H9 (cell line): Measurements from ENCODE around the gene SPEG. TPM values are rescaled to one million over a fixed set of nuclear protein-coding genes. Genes with fewer than 3 reads are reported as not detected.
A peak's percentile ranks its signal among the peaks of the same experiment; 100 is the strongest.

Experiments
- DNase-seq: peaks from one replicate; pipeline ENCODE4 v3.0.0-alpha.2; 2017
- H2AFZ ChIP-seq: one replicate; pipeline ENCODE4 v1.6.1; 2013; ENCODE audit warnings: mild to moderate bottlenecking, low read length, control low read depth, moderate library complexity
- H2AK5ac ChIP-seq: 2 replicates; pipeline ENCODE4 v1.6.1; 2013; ENCODE audit warnings: low read length, control low read depth, mixed read lengths; ENCODE audit not compliant: insufficient read length
- H2BK120ac ChIP-seq: one replicate; pipeline ENCODE4 v1.6.1; 2013; ENCODE audit warnings: low read depth, mild to moderate bottlenecking, low read length, control low read depth, inconsistent platforms; ENCODE audit not compliant: poor library complexity, severe bottlenecking
- H2BK12ac ChIP-seq: 2 replicates; pipeline ENCODE4 v1.6.1; 2013; ENCODE audit warnings: low read length, control low read depth, mixed read lengths, low read depth; ENCODE audit not compliant: insufficient read length
- H2BK15ac ChIP-seq: 2 replicates; pipeline ENCODE4 v1.6.1; 2013; ENCODE audit warnings: low read depth, low read length, control low read depth
- H2BK20ac ChIP-seq: one replicate; pipeline ENCODE4 v1.6.1; 2013; ENCODE audit warnings: low read depth, mild to moderate bottlenecking, low read length, control low read depth, inconsistent platforms; ENCODE audit not compliant: poor library complexity, severe bottlenecking
- H2BK5ac ChIP-seq: 2 replicates; pipeline ENCODE4 v1.6.1; 2013; ENCODE audit warnings: low read length, control low read depth, mixed read lengths; ENCODE audit not compliant: insufficient read length
- H3K14ac ChIP-seq: 2 replicates; pipeline ENCODE4 v1.6.1; 2013; ENCODE audit warnings: low read length, control low read depth; ENCODE audit not compliant: insufficient read depth
- H3K18ac ChIP-seq: 2 replicates; pipeline ENCODE4 v1.6.1; 2013; ENCODE audit warnings: low read depth, mild to moderate bottlenecking, mixed read lengths, low read length, control low read depth; ENCODE audit not compliant: insufficient read length
- H3K23ac ChIP-seq: 2 replicates; pipeline ENCODE4 v1.6.1; 2013; ENCODE audit warnings: low read length, control low read depth, mixed read lengths, low read depth; ENCODE audit not compliant: insufficient read length
- H3K23me2 ChIP-seq: 2 replicates; pipeline ENCODE4 v1.6.1; 2013; ENCODE audit warnings: low read depth, mild to moderate bottlenecking, mixed read lengths, low read length, control low read depth; ENCODE audit not compliant: insufficient read length, poor library complexity, severe bottlenecking
- H3K27ac ChIP-seq: 2 replicates; pipeline ENCODE4 v1.5.1; 2013; ENCODE audit warnings: low read length, control low read depth, mixed read lengths, low read depth; ENCODE audit not compliant: insufficient read length
- H3K27me3 ChIP-seq: 2 replicates; pipeline ENCODE4 v1.6.1; 2013; ENCODE audit warnings: low read length, control low read depth, inconsistent platforms; ENCODE audit not compliant: insufficient read depth
- H3K4ac ChIP-seq: 2 replicates; pipeline ENCODE4 v1.6.1; 2013; ENCODE audit warnings: low read depth, mild to moderate bottlenecking, control low read depth, inconsistent platforms, low read length, moderate library complexity
- H3K4me1 ChIP-seq: 2 replicates; pipeline ENCODE4 v1.6.1; 2013; ENCODE audit warnings: low read length, control low read depth, inconsistent platforms; ENCODE audit not compliant: insufficient read depth
- H3K4me2 ChIP-seq: 2 replicates; pipeline ENCODE4 v1.6.1; 2013; ENCODE audit warnings: low read length, control low read depth, mixed read lengths; ENCODE audit not compliant: insufficient read length, insufficient read depth
- H3K56ac ChIP-seq: 2 replicates; pipeline ENCODE4 v1.6.1; 2013; ENCODE audit warnings: low read depth, mild to moderate bottlenecking, mixed read lengths, low read length, control low read depth; ENCODE audit not compliant: insufficient read length
- H3K79me1 ChIP-seq: 2 replicates; pipeline ENCODE4 v1.6.1; 2013; ENCODE audit warnings: low read depth, mild to moderate bottlenecking, moderate library complexity, low read length, control low read depth, inconsistent platforms; ENCODE audit not compliant: insufficient read depth, poor library complexity, severe bottlenecking
- H3K79me2 ChIP-seq: 2 replicates; pipeline ENCODE4 v1.6.1; 2013; ENCODE audit warnings: low read length, control low read depth, inconsistent platforms; ENCODE audit not compliant: insufficient read depth
- H3K9ac ChIP-seq: 2 replicates; pipeline ENCODE4 v1.6.1; 2013; ENCODE audit warnings: low read length, control low read depth, mixed read lengths; ENCODE audit not compliant: insufficient read length; ENCODE audit errors: extremely low read depth
- H3K9me3 ChIP-seq: one replicate; pipeline ENCODE4 v1.6.1; 2013; ENCODE audit warnings: low read depth, low read length, inconsistent platforms; ENCODE audit not compliant: control insufficient read depth
- H3T11ph ChIP-seq: one replicate; pipeline ENCODE4 v1.6.1; 2013; ENCODE audit warnings: mild to moderate bottlenecking, low read length, control low read depth, inconsistent platforms
- H4K20me1 ChIP-seq: one replicate; pipeline ENCODE4 v1.6.1; 2013; ENCODE audit not compliant: control insufficient read depth, insufficient read length, insufficient read depth
- H4K5ac ChIP-seq: 2 replicates; pipeline ENCODE4 v1.6.1; 2013; ENCODE audit warnings: low read depth, mild to moderate bottlenecking, mixed read lengths, low read length, control low read depth; ENCODE audit not compliant: insufficient read length
- H4K8ac ChIP-seq: replicated peaks from 2 replicates; pipeline ENCODE4 v1.6.1; 2013; ENCODE audit warnings: low read length, control low read depth, mixed read lengths, low read depth; ENCODE audit not compliant: insufficient read length
- H4K91ac ChIP-seq: 2 replicates; pipeline ENCODE4 v1.6.1; 2013; ENCODE audit warnings: low read depth, mild to moderate bottlenecking, moderate library complexity, mixed read lengths, low read length, control low read depth; ENCODE audit not compliant: insufficient read length
- H3K27ac Mint-ChIP-seq, 3 experiments: 2 replicates in 2 of 3; 3 replicates in 1 of 3; pipeline ENCODE4 v1.8.0; 2020 to 2021; ENCODE audit warnings: mixed read lengths in 3 of 3, mild to moderate bottlenecking in 1 of 3, moderate library complexity in 1 of 3
- H3K27me3 Mint-ChIP-seq: 2 replicates; pipeline ENCODE4 v1.8.0; 2021; ENCODE audit warnings: low read depth, mild to moderate bottlenecking, moderate library complexity, mixed read lengths
- H3K36me3 Mint-ChIP-seq, 3 experiments: 2 replicates in 2 of 3; 3 replicates in 1 of 3; pipeline ENCODE4 v1.8.0; 2020 to 2021; ENCODE audit warnings: low read depth in 3 of 3, mixed read lengths in 3 of 3; ENCODE audit not compliant: insufficient read depth in 1 of 3
- H3K4me1 Mint-ChIP-seq, 2 experiments: 2 replicates each; pipeline ENCODE4 v1.8.0; 2020; ENCODE audit warnings: mixed read lengths in 2 of 2
- H3K4me3 Mint-ChIP-seq, 2 experiments: 2 replicates in 1 of 2; 3 replicates in 1 of 2; pipeline ENCODE4 v1.8.0; 2020 to 2021; ENCODE audit warnings: mild to moderate bottlenecking in 2 of 2, mixed read lengths in 2 of 2, moderate library complexity in 1 of 2
- H3K9me3 Mint-ChIP-seq, 2 experiments: 2 replicates in 1 of 2; 3 replicates in 1 of 2; pipeline ENCODE4 v1.8.0; 2020; ENCODE audit warnings: mild to moderate bottlenecking in 2 of 2, mixed read lengths in 2 of 2, moderate library complexity in 1 of 2
- CTCF ChIP-seq: fragments of 200-600 bp; sonication (generic); conservative IDR thresholded peaks from 3 replicates; pipeline ENCODE4 v1.8.0; 2021; ENCODE audit warnings: antibody characterized with exemption, mild to moderate bottlenecking
- WGBS: extraction: QIAGEN DNeasy Blood & Tissue Kit; methylation state at CpG from one replicate; pipeline ENCODE4 v1.1.7; 2013; ENCODE audit warnings: missing lambda C conversion rate, low lambda C conversion rate, mixed read lengths; ENCODE audit not compliant: insufficient read length; ENCODE audit errors: extremely low coverage; 5-methylcytosine and 5-hydroxymethylcytosine counted together
- total RNA-seq: library from RNA; stranded (reverse); gene quantifications from 2 replicates; pipeline ENCODE4 v1.2.1, GENCODE V29; 2021

The SPEG gene
- total RNA-seq, 1 experiment from 2014 or later, result 23.7 TPM

- H3K9me3 ChIP-seq, result no peaks in the 10 kb centered on the region
- peak; percentile 50 for TF ChIP-seq CTCF
- H3K27me3 ChIP-seq, result no peaks in the 10 kb centered on the region
- no peaks in the 10 kb centered on the region for H3K4me1 ChIP-seq
- H3K9ac ChIP-seq, result no peak overlapping the region
- no peak overlapping the region for H2AFZ ChIP-seq
- H2BK12ac ChIP-seq, result no peak overlapping the region
- H3K4ac ChIP-seq, result no peak overlapping the region
- H2BK5ac ChIP-seq, result no peak overlapping the region
- H3K23ac ChIP-seq, result no peak overlapping the region
- H3K27me3 Mint-ChIP-seq, result peaks cover 8% of the 10 kb centered on the region
- H3K18ac ChIP-seq, result no peak overlapping the region
- no peaks in the 10 kb centered on the region for H4K20me1 ChIP-seq
- no peak overlapping the region for H2BK15ac ChIP-seq
- H2BK20ac ChIP-seq, result no peak overlapping the region
- H3K79me1 ChIP-seq, result no peaks in the 10 kb centered on the region
- H4K5ac ChIP-seq, result no peak overlapping the region
- no peak overlapping the region for H2AK5ac ChIP-seq
- no peak overlapping the region for H4K91ac ChIP-seq
- H3T11ph ChIP-seq, result no peak overlapping the region
- no peaks in the 10 kb centered on the region; a peak in 1 of 5 replicates for H3K9me3 Mint-ChIP-seq
- no peak overlapping the region for H3K14ac ChIP-seq
- H3K27ac ChIP-seq, result no peak overlapping the region
- no peaks in the 10 kb centered on the region for H3K36me3 Mint-ChIP-seq
- H3K4me1 Mint-ChIP-seq, result peaks cover 21 to 35% of the 10 kb centered on the region in 2 experiments
- peak; percentile 76 for DNase-seq
- H4K8ac ChIP-seq, result no peak overlapping the region
- no peak overlapping the region for H3K4me3 Mint-ChIP-seq
- no peak overlapping the region for H3K4me2 ChIP-seq
- WGBS, result no CpG with 5 or more reads among the region's 9 CpGs
- H3K27ac Mint-ChIP-seq, result peak overlapping the region in 1 of 3 experiments; percentile 30; a peak in 1 of 7 replicates
- H3K23me2 ChIP-seq, result no peaks in the 10 kb centered on the region
- no peak overlapping the region for H2BK120ac ChIP-seq
- no peaks in the 10 kb centered on the region for H3K79me2 ChIP-seq
- H3K56ac ChIP-seq, result no peak overlapping the region
Observed at GRCh38 chr2:219405451-219405850, 29.2 kb upstream of the SPEG start.
